HG03060 (cell line): ENCODE measurements around the gene ADAMTS16.

Source experiments
- ATAC-seq: cut with Tn5 transposase; IDR thresholded peaks from one replicate; pipeline ENCODE4 v1.9.1; 2021; ENCODE audit warnings: low read depth, moderate number of reproducible peaks; ENCODE audit not compliant: unreplicated experiment

The ADAMTS16 gene

GRCh38 chr5:5363045-5363444 is 222.9 kb downstream of the ADAMTS16 start:
- ATAC-seq, result no peak

- ATAC-seq, result no peak
Observed at GRCh38 chr5:5364932-5365331, 224.8 kb downstream of the ADAMTS16 start.

- no peak for ATAC-seq
Observed at GRCh38 chr5:5367739-5368138, 227.6 kb downstream of the ADAMTS16 start.

GRCh38 chr5:5369051-5369605 is 229.0 kb downstream of the ADAMTS16 start:
- no peak for ATAC-seq
